Hepatocyte (in vitro differentiated cells): ENCODE data around the gene PDE4B.
"Not testable (repeated sequence)": the region's sequence is repeated elsewhere in the genome, so short reads cannot be mapped to it uniquely, and the experiment has no call there.

Experiments
- CTCF ChIP-seq: fragments of 200-600 bp; sonication (generic); IDR thresholded peaks from 2 replicates; pipeline ENCODE4 v1.5.1; 2016; ENCODE audit warnings: antibody characterized with exemption, mild to moderate bottlenecking; ENCODE audit not compliant: poor library complexity
- EZH2 ChIP-seq: fragments of 200-600 bp; sonication (generic); IDR thresholded peaks from 2 replicates; pipeline ENCODE4 v1.6.1; 2016; ENCODE audit warnings: antibody characterized with exemption, mild to moderate bottlenecking, borderline replicate concordance

GRCh38 chr1:66420906-66421305 is 628.2 kb downstream of the PDE4B start:
- TF ChIP-seq CTCF, EZH2: not testable (repeated sequence)
